Jurkat, Clone E6-1 (cell line): ENCODE measurements around the gene CNGA3.
A peak's percentile ranks its signal among the peaks of the same experiment; 100 is the strongest.
"Not testable (repeated sequence)": the region's sequence is repeated elsewhere in the genome, so short reads cannot be mapped to it uniquely, and the experiment has no call there.

ENCODE experiments used
- DNase-seq: peaks from one replicate; pipeline ENCODE4 v3.0.0-alpha.2; 2011; ENCODE audit warnings: low read depth, low spot score
- H3K4me3 ChIP-seq: 2 replicates; pipeline ENCODE4 v1.5.1; 2011; ENCODE audit warnings: mild to moderate bottlenecking, low read length, control low read depth, moderate library complexity

CNGA3 gene

DNA sequence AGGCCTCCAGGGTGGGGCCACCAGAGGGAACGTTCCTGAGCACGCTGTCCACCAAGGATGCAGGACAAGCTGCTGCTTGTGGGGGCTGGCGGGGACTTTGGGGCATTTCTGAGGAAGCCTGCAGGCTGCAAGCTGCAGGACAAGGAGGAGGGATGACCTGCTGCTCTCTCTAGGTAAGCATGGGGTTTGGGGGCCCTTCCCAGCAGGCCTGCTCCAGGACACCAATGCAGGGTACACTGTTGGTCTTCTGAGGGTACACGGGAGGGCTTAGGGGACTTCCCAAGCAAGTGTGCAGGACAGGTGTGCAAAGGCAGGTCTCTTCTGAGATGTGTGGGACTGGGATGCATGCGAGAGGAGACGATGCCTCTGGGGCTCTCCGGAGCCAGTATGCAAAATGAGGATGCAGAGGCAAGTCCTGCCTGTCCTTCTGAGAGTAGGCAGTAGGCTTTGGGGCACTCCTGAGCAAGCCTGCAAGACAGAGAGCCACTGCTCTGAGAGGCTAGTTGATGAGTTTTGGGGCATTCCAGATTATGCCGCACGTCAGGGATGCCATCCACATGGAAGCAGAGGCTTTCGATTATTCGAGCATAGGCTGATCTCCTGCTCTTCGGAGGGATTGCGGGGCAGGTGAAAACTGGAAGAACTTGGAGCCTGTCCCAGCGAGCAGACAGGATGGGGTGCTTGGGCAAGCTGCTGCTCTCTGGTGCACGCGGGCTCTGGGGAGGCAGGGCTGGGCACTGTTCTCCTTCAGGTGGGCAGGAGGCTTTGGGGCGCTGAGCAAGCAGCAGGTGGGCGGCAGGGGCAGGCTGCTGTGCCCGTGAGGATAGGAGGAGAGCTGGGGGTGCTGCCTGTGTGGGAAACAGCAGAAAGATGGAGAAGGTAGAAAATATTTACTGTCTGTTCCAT is 44.6 kb downstream of the CNGA3 start:
- no peak for DNase-seq
- H3K4me3 ChIP-seq = no peak overlapping the region

DNA sequence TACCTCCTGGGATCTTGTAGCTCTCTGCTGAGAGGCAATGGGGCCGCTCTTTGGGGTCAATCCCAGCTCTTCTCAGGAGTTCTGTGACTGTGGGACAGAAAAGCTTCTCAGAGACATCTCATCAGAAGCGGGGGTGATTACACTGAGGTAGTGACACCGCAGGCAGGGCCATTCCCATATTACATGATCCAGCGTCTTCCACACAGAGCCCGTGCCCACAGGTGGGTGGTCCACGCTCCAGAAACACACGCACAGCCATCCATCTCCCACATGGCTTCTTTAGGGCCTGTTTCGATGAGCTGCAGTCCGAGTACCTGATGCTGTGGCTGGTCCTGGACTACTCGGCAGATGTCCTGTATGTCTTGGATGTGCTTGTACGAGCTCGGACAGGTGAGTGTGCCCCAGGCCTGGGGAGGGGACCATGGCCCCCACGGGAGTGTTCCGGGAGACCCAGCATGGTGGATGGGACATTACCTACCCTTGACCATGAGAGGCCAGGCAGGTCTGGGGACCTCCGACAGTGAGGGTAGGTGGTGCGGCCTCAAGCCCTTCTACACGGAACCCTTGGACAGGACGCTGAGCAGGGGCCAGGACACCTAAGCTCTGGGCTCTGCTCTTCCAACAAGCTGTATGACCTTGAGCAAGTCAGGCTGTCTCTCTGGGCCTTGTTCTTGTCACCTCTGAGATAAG is 45.5 kb downstream of the CNGA3 start:
- no peak for DNase-seq
- H3K4me3 ChIP-seq = no peak overlapping the region

DNA sequence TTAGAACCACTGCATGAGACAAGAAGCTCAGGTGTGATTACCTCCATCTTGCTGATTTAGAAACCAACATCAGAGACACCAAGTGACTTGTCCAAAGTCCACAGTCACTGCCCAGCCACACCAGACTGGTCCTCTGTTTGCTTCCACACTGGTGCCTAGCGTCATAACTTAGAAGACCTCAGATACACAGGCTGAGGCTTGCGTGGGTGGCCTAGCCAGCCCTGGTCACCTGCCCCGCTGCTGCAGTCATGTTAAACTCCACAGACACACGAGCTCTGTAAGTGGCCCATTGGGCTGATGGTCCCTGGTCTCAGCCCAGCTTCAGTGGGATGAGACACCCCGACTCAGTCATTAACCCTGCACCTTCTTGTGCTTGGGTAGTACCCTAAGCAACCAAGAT is 47.1 kb downstream of the CNGA3 start:
- H3K4me3 ChIP-seq = no peak overlapping the region
- DNase-seq = no peak

DNA sequence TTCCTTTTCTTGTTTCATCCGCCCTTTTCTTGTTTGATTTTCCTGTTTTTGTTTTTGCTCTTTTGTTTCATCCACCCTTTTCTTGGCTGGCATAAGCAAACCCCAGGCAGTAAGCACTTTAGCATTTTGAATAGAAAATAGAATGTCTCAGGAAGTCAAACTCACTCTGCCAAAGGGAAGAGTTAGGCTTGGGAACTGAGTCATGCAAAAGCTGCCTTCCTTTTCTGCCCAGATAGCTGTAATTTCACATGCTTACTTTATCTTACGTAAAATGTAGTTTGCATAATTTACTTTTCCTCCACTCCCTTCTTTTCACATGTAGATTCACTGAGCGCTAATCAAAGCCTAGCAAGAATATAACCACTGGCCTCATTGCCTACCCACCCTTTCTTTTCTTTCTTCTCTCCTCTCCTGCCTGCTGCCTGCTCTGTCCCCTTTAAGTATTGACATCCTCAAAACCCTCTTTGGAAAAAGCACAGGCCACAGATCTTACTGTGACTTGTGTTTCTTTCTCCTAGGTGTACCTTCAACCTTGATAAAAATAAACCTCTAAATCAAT is 48.4 kb downstream of the CNGA3 start:
- DNase-seq = no peak
- H3K4me3 ChIP-seq = no peak overlapping the region

DNA sequence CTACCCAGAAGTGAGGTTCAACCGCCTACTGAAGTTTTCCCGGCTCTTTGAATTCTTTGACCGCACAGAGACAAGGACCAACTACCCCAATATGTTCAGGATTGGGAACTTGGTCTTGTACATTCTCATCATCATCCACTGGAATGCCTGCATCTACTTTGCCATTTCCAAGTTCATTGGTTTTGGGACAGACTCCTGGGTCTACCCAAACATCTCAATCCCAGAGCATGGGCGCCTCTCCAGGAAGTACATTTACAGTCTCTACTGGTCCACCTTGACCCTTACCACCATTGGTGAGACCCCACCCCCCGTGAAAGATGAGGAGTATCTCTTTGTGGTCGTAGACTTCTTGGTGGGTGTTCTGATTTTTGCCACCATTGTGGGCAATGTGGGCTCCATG is 49.7 kb downstream of the CNGA3 start:
- no peak overlapping the region for H3K4me3 ChIP-seq
- no peak for DNase-seq

DNA sequence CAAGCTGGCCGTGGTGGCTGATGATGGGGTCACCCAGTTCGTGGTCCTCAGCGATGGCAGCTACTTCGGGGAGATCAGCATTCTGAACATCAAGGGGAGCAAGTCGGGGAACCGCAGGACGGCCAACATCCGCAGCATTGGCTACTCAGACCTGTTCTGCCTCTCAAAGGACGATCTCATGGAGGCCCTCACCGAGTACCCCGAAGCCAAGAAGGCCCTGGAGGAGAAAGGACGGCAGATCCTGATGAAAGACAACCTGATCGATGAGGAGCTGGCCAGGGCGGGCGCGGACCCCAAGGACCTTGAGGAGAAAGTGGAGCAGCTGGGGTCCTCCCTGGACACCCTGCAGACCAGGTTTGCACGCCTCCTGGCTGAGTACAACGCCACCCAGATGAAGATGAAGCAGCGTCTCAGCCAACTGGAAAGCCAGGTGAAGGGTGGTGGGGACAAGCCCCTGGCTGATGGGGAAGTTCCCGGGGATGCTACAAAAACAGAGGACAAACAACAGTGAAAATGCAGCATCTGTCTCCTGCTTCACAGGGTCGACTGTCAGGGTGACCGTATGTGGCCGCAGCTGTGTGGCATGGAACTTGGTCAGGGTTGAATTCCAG is 50.6 kb downstream of the CNGA3 start:
- no peak for DNase-seq
- H3K4me3 ChIP-seq = no peak overlapping the region

DNA sequence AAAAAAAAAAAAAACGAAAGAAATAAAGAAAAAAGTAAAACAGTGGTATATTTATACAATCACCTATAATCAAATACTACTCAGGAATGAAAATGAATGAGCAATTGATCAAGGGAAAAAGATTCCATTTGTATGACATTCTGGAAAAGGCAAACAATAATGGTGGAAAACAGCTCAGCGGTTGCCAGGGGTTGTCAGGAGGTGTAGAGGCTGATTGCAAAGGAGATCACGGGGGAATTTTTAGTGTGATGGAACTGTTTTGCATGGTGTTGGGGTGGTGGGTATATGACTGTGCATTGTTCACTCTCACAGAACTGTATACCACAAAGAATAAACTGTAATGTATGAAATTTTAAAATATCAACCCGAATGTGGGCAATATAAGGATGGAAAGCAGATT is 52.9 kb downstream of the CNGA3 start:
- no peak for DNase-seq
- H3K4me3 ChIP-seq = no peak overlapping the region

DNA sequence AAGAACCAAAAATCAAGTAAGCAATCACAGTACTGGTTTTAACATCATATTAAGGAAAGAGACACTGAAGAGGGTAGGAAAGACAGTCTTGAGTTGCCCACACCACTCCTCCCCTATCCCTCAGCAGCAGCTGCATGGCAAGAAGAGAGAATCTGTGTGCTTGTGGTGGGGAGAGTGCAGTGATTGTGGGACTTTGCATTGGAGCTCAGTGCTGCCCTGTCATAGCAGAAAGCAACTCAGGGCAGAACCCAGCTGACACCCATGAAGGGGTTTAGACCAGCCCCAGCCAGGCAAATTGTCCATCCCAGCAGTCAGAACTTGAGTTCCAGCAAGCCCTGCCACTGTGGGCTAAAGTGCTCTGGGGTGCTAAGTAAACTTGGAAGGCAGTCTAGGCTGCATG is 57.6 kb downstream of the CNGA3 start:
- no peak overlapping the region for H3K4me3 ChIP-seq

DNA sequence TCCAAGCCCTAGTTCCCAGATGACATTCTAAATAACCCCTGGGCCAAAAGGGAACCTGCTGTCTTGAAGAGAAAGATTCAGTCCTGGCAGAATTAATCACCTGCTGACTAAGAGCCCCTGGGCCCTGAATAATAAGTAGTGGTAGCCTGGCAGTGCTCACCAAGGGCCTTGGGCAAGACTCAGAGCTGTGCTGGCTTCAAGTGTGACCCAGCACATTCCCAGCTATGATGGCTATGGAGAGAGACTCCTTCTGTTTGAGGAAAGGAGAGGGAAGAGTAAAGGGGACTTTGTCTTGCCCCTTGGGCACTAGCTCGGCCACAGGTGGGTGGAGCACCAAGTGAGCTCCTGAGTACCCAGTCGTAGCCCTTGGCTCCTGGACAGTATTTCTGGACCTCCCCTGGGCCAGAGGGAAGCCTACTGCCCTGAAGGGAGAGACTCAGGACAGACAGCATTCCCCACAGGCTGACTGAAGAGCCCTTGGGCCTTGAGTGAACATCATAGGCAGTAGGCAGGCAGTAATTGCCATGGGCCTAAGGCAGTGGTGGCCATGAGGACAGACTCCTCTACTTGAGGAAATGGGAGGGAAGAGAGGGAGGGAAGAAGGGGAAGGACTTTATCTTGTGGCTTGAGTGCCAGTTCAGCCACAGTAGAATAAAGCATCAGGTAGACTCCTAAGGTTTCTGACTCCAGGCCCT is 58.4 kb downstream of the CNGA3 start:
- DNase-seq = no peak
- H3K4me3 ChIP-seq = no peak overlapping the region

More for the DNA sequence above, 57.6 kb downstream of the CNGA3 start:
- no peak for DNase-seq

DNA sequence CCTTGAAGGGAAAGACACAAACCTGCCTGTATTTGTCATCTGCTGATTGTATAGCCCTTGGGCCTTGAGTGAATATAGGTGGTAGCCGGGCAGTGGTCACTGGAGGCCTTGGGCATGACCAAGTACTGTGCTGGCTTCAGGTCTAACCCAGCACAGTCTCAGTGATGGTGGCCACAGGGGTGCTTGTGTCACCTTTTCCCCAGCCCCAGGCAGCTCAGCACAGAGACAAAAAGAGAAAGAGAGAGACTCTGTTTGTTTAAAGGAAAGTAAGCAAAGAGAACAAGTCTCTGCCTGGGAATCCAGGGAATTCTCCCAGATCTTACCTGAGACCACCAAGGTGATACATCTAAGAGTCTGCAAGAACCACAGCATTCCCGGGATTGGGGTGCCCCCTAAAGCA is 59.0 kb downstream of the CNGA3 start:
- DNase-seq = no peak

DNA sequence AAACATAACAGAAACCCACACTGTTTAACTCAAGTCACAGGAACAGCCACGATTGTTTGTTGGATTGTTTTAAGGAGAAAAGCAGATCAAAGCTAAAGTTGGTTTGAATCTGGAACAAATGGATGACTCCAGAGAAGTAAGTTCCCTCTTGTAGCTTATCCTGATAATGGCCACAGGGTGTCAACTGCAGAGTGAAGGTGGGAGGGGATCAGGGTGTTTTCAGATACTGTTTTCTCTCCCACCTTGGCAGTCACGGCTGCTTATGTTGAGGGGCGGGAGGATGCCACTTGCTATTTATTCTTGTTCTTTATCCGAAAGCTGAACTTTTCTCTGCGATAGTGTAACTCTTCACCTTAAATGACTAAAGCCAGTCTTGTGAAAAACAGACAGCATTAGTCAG is 61.9 kb downstream of the CNGA3 start:
- no peak overlapping the region for H3K4me3 ChIP-seq
- DNase-seq = no peak

More for the DNA sequence above, 59.0 kb downstream of the CNGA3 start:
- H3K4me3 ChIP-seq = no peak overlapping the region

DNA sequence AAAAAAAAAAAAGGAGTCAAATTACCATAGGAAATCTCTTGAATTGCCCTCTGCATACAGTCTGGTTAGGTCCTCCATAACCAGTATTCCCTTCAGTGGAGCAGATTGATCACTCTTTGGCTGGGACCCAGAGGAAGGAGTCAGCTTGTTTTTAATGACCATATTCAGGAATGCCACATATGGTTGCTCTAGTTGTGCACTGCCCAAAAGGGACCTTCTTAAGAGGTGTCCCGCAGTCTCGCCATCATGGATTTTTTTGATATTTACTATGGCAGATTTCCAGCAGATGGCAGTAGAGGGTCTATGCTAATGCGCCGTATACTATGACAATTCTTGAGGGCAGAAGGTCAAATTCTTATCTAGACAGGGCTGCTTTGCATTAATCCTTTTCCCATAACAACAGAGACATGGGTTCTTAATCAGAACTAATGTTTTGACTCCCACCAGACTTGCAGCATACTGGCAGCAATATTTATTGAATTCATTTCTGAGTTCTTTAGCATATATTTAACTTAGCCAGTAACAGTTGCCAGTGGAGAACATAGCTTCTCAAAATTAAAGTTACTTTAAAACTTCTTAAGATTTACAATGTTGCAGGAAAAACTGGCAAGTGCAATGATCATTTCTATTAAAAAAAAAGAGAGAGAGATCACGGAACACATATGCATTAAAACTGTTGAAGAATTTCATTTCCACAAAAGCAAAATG is 66.6 kb downstream of the CNGA3 start:
- DNase-seq = peak; percentile 72

DNA sequence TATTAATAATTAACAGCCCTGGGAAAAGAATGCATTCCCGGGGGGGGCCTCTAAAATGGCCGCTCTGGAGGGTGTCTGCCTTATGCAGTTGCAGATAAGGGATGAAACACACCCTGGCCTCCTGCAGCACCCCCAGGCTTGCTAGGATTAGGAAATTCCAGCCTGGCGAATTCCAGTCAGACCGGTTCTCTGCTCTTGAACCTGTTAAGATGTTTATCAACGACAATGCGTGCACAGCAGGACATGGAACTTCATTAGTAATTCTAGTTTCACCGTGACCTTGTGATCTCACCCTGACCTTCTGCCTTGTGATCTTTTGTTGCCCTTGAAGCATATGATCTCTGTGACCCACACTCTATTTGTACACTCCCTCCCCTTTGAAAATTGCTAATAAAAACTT is 68.0 kb downstream of the CNGA3 start:
- not testable (repeated sequence) for DNase-seq, H3K4me3 ChIP-seq

More for the DNA sequence above, 66.6 kb downstream of the CNGA3 start:
- no peak overlapping the region; the same call in 1 of the 2 replicates for H3K4me3 ChIP-seq

DNA sequence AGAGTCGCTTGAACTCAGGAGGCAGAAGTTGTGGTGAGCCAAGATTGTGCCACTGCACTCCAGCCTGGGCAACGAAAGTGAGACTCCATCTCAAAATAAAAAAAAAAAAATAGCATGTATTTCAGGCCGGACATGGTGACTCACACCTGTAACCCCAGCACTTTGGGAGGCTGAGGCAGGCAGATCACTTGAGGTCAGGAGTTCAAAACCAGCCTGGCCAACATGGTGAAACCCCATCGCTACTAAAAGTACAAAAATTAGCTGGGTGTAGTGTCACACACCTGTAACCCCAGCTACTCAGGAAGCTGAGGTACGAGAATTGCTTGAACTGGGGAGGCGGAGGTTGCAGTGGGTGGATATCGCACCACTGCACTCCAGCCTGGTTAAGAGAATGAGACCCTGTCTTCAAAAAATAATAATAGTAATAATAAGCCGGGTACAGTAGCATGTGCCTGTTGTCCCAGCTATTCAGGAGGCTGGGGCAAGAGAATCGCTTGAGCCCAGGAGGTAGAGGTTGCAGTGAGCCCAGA is 69.5 kb downstream of the CNGA3 start:
- not testable (repeated sequence) for H3K4me3 ChIP-seq, DNase-seq

DNA sequence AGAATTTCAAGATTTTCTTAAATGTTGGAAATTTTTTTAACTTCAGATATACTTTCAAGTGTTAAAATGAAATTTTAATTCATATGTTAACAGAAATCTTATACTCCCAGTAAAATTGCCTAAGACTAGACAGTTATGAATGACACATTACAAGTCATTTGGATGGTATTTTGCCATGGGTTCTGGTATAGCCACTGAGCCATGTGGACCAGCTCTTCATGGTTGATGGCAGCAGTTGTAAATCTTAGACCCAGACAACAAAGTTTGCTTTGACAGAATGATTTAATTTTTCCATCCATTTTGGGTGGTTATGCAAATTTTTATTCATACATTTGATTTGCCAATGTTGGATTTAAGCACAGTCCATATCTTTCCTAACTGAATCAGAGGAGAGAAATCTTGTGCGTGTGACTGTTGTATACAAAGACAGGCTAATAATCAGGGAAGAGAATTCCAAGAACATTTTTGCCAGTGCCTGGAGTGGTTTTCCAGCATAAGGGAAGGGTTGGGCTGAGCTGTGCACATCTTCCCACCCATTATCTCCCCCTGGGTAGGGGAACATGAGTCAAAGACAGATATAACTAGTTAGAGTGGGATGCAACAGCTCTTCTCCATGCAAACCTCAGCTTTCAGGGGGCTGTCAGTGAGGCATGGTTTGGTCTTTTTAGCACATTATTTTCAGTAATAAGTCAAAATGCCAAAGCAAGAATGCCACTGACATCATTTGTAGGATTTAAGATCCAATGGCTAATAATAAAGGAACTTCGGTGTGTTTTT is 70.3 kb downstream of the CNGA3 start:
- no peak overlapping the region for H3K4me3 ChIP-seq
- no peak for DNase-seq

DNA sequence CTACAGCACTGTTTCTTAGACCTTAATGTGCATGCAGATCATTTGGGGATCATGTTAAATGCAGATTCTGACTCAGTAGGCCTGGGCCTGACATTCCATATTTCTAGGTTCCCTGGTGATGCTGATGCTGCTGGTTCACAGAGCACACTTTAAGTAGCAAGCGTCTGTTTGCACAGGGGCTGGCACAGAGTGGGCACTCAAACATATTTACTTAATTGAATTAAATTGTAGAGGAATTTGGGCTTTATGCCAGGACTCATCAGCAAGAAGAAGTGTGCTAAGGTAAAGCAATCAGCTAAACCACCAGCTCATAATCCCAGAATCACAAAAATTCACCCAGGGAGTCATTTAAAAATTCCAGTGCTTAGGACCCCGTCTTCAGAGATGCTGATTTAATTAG is 73.3 kb downstream of the CNGA3 start:
- no peak overlapping the region for H3K4me3 ChIP-seq
- DNase-seq = no peak

DNA sequence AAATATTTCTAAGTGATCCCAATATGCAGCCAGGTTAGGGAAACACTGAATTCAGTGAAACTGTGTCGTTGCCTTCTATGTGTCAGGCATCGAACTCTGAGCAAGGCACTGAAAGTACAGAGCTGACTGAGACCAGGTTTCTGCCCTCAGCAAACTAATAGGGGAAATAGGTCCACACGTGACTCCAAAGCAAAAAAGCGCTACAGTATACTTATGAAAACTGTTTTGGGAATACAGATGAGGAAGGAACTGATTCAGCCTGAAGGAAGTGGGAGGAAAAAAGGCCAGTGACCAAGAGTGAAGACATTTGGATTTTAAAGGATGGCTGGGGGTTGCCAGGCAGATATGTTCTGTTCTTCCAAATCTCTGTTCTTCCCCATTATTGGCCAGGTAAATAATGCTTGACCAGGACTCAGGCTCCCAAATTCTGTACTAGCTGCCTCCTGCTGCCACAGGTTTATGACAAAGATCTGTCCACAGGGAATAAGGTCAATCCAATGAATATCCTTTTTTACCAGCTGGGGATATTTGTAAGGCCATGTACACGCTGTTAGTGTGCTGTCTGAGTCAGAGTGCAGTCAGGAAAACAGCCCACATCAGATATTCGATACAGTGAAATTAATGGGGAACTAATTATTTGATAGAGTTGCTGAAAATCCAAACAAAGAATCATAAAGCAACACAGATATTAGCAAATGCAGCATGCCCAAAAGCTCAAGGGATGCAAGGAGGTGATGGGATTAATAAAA is 73.9 kb downstream of the CNGA3 start:
- no peak overlapping the region for H3K4me3 ChIP-seq
- no peak for DNase-seq
